Measurements from ENCODE around the gene CYP20A1.

Gene CYP20A1

DNA sequence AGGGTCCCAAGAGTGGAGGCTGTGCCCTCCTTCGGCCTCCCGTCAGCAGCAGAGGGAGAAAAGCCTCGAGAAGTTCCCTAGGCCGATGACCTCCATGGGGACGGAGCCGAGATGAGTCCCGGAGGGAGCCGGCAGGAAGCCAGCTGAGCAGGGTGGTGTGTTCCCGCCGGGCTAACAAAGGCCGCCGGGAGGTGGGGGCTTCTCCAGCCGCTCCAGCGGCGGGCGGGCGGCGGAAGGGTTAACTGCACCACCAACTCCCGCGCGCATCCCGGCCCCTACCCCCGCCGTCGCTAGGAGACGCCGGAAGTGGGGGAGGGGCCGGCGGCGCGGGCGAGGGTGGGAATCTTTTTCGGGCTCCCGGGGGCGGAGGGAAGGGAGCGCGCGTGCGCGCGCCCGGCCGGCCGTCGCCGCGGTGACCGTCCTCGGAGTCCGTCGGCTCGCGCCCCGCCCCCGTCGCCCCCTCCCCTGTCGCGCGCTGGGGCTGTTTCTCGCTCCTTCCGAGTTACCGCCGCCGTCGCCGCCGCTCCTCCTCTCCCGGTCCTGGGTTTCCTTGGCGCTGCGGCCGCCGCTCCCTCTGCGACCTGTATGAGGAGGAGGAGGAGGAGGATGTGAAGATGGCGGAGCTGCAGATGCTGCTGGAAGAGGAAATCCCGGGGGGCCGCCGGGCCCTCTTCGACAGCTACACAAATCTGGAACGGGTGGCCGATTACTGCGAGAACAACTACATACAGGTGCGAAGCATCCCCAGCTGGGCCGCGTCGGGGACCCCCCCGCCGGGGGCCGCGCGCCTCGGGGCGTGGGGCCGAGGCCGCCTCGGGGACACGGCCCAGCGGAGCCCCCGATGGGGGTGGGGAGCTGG is 89.3 kb downstream of the CYP20A1 start, which contains the start of gene ABI2:
Gene ABI2, plus strand, starts transcription at position 494 of the 859 bp plus-strand sequence. Its CDS starts 121 bp downstream, at position 615.
- CTCF ChIA-PET, result interaction anchor here (0.7 to 0.9 kb wide), 3 partner anchors 27 to 487 kb away, joined by 3 read pairs; no protein-coding TSS in a partner anchor
- peak within 1 kb of the TSS; percentile 84 for H3K27ac ChIP-seq (ENCODE audit: extremely low read depth, low read depth, low read length)
- POLR2A ChIA-PET, result interaction anchor here (0.8 kb wide), 1 partner anchor 35 kb away, joined by 4 read pairs; no protein-coding TSS in a partner anchor
- TF ChIP-seq, protein P1, sequence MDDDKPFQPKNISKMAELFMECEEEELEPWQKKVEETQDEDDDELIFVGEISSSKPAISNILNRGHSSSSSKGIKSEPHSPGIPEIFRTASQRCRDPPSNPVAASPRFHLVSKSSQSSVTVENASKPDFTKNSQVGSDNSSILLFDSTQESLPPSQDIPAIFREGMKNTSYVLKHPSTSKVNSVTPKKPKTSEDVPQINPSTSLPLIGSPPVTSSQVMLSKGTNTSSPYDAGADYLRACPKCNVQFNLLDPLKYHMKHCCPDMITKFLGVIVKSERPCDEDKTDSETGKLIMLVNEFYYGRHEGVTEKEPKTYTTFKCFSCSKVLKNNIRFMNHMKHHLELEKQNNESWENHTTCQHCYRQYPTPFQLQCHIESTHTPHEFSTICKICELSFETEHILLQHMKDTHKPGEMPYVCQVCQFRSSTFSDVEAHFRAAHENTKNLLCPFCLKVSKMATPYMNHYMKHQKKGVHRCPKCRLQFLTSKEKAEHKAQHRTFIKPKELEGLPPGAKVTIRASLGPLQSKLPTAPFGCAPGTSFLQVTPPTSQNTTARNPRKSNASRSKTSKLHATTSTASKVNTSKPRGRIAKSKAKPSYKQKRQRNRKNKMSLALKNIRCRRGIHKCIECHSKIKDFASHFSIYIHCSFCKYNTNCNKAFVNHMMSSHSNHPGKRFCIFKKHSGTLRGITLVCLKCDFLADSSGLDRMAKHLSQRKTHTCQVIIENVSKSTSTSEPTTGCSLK (tag by site-specific recombination; IDR thresholded peaks at IDR 0.05), result no peak
- TF ChIP-seq, protein P2, sequence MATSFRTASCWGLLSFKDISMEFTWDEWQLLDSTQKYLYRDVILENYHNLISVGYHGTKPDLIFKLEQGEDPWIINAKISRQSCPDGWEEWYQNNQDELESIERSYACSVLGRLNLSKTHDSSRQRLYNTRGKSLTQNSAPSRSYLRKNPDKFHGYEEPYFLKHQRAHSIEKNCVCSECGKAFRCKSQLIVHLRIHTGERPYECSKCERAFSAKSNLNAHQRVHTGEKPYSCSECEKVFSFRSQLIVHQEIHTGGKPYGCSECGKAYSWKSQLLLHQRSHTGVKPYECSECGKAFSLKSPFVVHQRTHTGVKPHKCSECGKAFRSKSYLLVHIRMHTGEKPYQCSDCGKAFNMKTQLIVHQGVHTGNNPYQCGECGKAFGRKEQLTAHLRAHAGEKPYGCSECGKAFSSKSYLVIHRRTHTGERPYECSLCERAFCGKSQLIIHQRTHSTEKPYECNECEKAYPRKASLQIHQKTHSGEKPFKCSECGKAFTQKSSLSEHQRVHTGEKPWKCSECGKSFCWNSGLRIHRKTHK (tag by site-specific recombination; IDR thresholded peaks at IDR 0.05), result no peak
- TF ChIP-seq GLIS2 (tag by site-specific recombination; IDR thresholded peaks at IDR 0.05), result peak; percentile 64
- 0 out of 2 replicates have a peak, but pooled peaks have one; percentile 15 for TF ChIP-seq ZBTB21 (tag by site-specific recombination; IDR thresholded peaks at IDR 0.05)
- no peak for TF ChIP-seq ZNF16 (tag by site-specific recombination; IDR thresholded peaks at IDR 0.05; ENCODE audit: low read depth)
- TF ChIP-seq ZNF529 (tag by site-specific recombination; IDR thresholded peaks at IDR 0.05; ENCODE audit: insufficient replicate concordance), result no peak
- TF ChIP-seq ZNF768 (tag by site-specific recombination; IDR thresholded peaks at IDR 0.05), result no peak
- no peak for TF ChIP-seq ZNF23 (tag by site-specific recombination; IDR thresholded peaks at IDR 0.05; ENCODE audit: borderline replicate concordance)
- peak; percentile 51 for TF ChIP-seq EGR2 (tag by site-specific recombination; IDR thresholded peaks at IDR 0.05; ENCODE audit: low read depth)
- peak; percentile 52; the same call in 1 of the 2 replicates for TF ChIP-seq ZNF391 (tag by site-specific recombination; IDR thresholded peaks at IDR 0.05; ENCODE audit: borderline replicate concordance, low read depth)
- no peak for TF ChIP-seq ZNF433 (tag by site-specific recombination; IDR thresholded peaks at IDR 0.05; ENCODE audit: low read depth)
- TF ChIP-seq ZNF394 (tag by site-specific recombination; IDR thresholded peaks at IDR 0.05; ENCODE audit: borderline replicate concordance), result 0 out of 2 replicates have a peak, but pooled peaks have one; percentile 58
- TF ChIP-seq ZIC2 (tag by site-specific recombination; IDR thresholded peaks at IDR 0.05), result peak; percentile 63
- no peak for TF ChIP-seq FEZF1 (tag by site-specific recombination; IDR thresholded peaks at IDR 0.05)
- TF ChIP-seq, protein P3, sequence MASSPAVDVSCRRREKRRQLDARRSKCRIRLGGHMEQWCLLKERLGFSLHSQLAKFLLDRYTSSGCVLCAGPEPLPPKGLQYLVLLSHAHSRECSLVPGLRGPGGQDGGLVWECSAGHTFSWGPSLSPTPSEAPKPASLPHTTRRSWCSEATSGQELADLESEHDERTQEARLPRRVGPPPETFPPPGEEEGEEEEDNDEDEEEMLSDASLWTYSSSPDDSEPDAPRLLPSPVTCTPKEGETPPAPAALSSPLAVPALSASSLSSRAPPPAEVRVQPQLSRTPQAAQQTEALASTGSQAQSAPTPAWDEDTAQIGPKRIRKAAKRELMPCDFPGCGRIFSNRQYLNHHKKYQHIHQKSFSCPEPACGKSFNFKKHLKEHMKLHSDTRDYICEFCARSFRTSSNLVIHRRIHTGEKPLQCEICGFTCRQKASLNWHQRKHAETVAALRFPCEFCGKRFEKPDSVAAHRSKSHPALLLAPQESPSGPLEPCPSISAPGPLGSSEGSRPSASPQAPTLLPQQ (tag by site-specific recombination; IDR thresholded peaks at IDR 0.05), result peak; percentile 21; the same call in 1 of the 2 replicates
- peak; percentile 58; the same call in 1 of the 2 replicates for TF ChIP-seq SP3 (tag by site-specific recombination; IDR thresholded peaks at IDR 0.05)
- TF ChIP-seq GLIS1 (tag by site-specific recombination; IDR thresholded peaks at IDR 0.05), result 0 out of 2 replicates have a peak, but pooled peaks have one; percentile 25
- TF ChIP-seq ZFP69B (tag by site-specific recombination; IDR thresholded peaks at IDR 0.05), result no peak
- TF ChIP-seq, protein P4, sequence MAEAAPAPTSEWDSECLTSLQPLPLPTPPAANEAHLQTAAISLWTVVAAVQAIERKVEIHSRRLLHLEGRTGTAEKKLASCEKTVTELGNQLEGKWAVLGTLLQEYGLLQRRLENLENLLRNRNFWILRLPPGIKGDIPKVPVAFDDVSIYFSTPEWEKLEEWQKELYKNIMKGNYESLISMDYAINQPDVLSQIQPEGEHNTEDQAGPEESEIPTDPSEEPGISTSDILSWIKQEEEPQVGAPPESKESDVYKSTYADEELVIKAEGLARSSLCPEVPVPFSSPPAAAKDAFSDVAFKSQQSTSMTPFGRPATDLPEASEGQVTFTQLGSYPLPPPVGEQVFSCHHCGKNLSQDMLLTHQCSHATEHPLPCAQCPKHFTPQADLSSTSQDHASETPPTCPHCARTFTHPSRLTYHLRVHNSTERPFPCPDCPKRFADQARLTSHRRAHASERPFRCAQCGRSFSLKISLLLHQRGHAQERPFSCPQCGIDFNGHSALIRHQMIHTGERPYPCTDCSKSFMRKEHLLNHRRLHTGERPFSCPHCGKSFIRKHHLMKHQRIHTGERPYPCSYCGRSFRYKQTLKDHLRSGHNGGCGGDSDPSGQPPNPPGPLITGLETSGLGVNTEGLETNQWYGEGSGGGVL (tag by site-specific recombination; IDR thresholded peaks at IDR 0.05), result peak; percentile 75
- TF ChIP-seq SETDB1 (IDR thresholded peaks at IDR 0.05; ENCODE audit: insufficient read length, low read length), result no peak
- no peak for TF ChIP-seq ZNF571 (tag by site-specific recombination; IDR thresholded peaks at IDR 0.05)
- TF ChIP-seq ZNF747 (tag by site-specific recombination; IDR thresholded peaks at IDR 0.05), result no peak
- TF ChIP-seq YY2 (tag by site-specific recombination; IDR thresholded peaks at IDR 0.05), result no peak
- TF ChIP-seq, protein P5, sequence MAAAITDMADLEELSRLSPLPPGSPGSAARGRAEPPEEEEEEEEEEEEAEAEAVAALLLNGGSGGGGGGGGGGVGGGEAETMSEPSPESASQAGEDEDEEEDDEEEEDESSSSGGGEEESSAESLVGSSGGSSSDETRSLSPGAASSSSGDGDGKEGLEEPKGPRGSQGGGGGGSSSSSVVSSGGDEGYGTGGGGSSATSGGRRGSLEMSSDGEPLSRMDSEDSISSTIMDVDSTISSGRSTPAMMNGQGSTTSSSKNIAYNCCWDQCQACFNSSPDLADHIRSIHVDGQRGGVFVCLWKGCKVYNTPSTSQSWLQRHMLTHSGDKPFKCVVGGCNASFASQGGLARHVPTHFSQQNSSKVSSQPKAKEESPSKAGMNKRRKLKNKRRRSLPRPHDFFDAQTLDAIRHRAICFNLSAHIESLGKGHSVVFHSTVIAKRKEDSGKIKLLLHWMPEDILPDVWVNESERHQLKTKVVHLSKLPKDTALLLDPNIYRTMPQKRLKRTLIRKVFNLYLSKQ (tag by site-specific recombination; IDR thresholded peaks at IDR 0.05; ENCODE audit: borderline replicate concordance), result no peak
- no peak for TF ChIP-seq ZFP37 (tag by site-specific recombination; IDR thresholded peaks at IDR 0.05)
- TF ChIP-seq, protein P6, sequence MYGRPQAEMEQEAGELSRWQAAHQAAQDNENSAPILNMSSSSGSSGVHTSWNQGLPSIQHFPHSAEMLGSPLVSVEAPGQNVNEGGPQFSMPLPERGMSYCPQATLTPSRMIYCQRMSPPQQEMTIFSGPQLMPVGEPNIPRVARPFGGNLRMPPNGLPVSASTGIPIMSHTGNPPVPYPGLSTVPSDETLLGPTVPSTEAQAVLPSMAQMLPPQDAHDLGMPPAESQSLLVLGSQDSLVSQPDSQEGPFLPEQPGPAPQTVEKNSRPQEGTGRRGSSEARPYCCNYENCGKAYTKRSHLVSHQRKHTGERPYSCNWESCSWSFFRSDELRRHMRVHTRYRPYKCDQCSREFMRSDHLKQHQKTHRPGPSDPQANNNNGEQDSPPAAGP (tag by site-specific recombination; IDR thresholded peaks at IDR 0.05), result peak; percentile 16; the same call in 1 of the 2 replicates

More for the DNA sequence above, 89.3 kb downstream of the CYP20A1 start, which contains the start of gene ABI2:
- H3K36me3 ChIP-seq (ENCODE audit: control insufficient read depth in 2 of 2, insufficient read depth in 1 of 2, low read length in 2 of 2), result no peaks in the 10 kb centered on the region; a peak in 1 of 3 replicates
- no peaks in the 10 kb centered on the region for H3K9me3 ChIP-seq (ENCODE audit: control insufficient read depth, insufficient read depth, low read depth, low read length)
- H3K4me3 ChIP-seq (ENCODE audit: low read depth, low read length), result peak within 1 kb of the TSS; percentile 83
- peaks cover 7% of the 10 kb centered on the region; the same call in 1 of the 2 replicates for H3K4me1 ChIP-seq (ENCODE audit: control insufficient read depth, insufficient read depth, low read length)

Measured in HEK293 (cell line).